HepG2 (cell line): ENCODE data around the gene PMM2. TPM values are rescaled to one million over a fixed set of nuclear protein-coding genes. Genes with fewer than 3 reads are reported as not detected.

ENCODE experiments used
- ATF2 ChIP-seq: sonication (generic); formaldehyde crosslinking; IDR thresholded peaks from 2 replicates; pipeline ENCODE4 v1.4.0; 2020; ENCODE audit warnings: missing genetic modification reagents
- CREB3 ChIP-seq: sonication (generic); formaldehyde crosslinking; IDR thresholded peaks from 2 replicates; pipeline ENCODE4 v1.5.0; 2020; ENCODE audit warnings: missing genetic modification reagents
- GABPB1 ChIP-seq: IDR thresholded peaks from 2 replicates; pipeline ENCODE4 v1.6.1; 2016; ENCODE audit warnings: mild to moderate bottlenecking, missing genetic modification reagents, moderate library complexity, missing compliant biosample characterization
- HDAC2 ChIP-seq: sonication (generic); formaldehyde crosslinking; IDR thresholded peaks from 2 replicates; pipeline ENCODE4 v1.4.0; 2020; ENCODE audit warnings: missing genetic modification reagents
- KDM3A ChIP-seq: IDR thresholded peaks from 2 replicates; pipeline ENCODE4 v1.6.1; 2018; ENCODE audit warnings: low read depth, missing compliant biosample characterization
- MED1 ChIP-seq: sonication (generic); formaldehyde crosslinking; IDR thresholded peaks from 2 replicates; pipeline ENCODE4 v1.4.0; 2020; ENCODE audit warnings: missing genetic modification reagents
- MIER2 ChIP-seq: IDR thresholded peaks from 2 replicates; pipeline ENCODE4 v1.6.1; 2016; ENCODE audit warnings: missing biosample characterization, missing genetic modification reagents
- POGK ChIP-seq: sonication (generic); formaldehyde crosslinking; conservative IDR thresholded peaks from 2 replicates; pipeline ENCODE4 v1.8.0; 2022; ENCODE audit warnings: mild to moderate bottlenecking, moderate library complexity, missing genetic modification reagents
- PRDM4 ChIP-seq: sonication (generic); formaldehyde crosslinking; IDR thresholded peaks from 2 replicates; pipeline ENCODE4 v1.9.0; 2021; ENCODE audit warnings: missing genetic modification reagents, borderline replicate concordance
- RARA ChIP-seq: IDR thresholded peaks from 2 replicates; pipeline ENCODE4 v1.6.1; 2016; ENCODE audit warnings: missing genetic modification reagents, missing compliant biosample characterization
- RCOR2 ChIP-seq: IDR thresholded peaks from 2 replicates; pipeline ENCODE4 v1.6.1; 2016; ENCODE audit warnings: missing biosample characterization, missing genetic modification reagents
- RELA ChIP-seq: sonication (generic); formaldehyde crosslinking; IDR thresholded peaks from 2 replicates; pipeline ENCODE4 v1.4.0; 2020; ENCODE audit warnings: missing genetic modification reagents
- SCMH1 ChIP-seq: sonication (generic); formaldehyde crosslinking; IDR thresholded peaks from 2 replicates; pipeline ENCODE4 v1.9.0; 2021; ENCODE audit warnings: missing genetic modification reagents, mild to moderate bottlenecking, borderline replicate concordance
- SRSF9 ChIP-seq: fragments of 200-400 bp; formaldehyde crosslinking; IDR thresholded peaks from 2 replicates; pipeline ENCODE4 v1.6.1; 2018; ENCODE audit warnings: borderline replicate concordance, mild to moderate bottlenecking, low read depth, low read length; ENCODE audit not compliant: insufficient read depth, poor library complexity, severe bottlenecking
- TCF7 ChIP-seq: sonication (generic); IDR thresholded peaks from 2 replicates; pipeline ENCODE4 v1.6.1; 2016; ENCODE audit warnings: antibody characterized with exemption, low read depth
- ZFP62 ChIP-seq: sonication (generic); formaldehyde crosslinking; IDR thresholded peaks from 2 replicates; pipeline ENCODE4 v1.4.0; 2020; ENCODE audit warnings: missing genetic modification reagents
- ZNF484 ChIP-seq: sonication (generic); formaldehyde crosslinking; IDR thresholded peaks from 2 replicates; pipeline ENCODE4 v1.5.1; 2020; ENCODE audit warnings: mild to moderate bottlenecking, low read depth, missing genetic modification reagents, borderline replicate concordance
- ZNF576 ChIP-seq: sonication (generic); formaldehyde crosslinking; IDR thresholded peaks from 2 replicates; pipeline ENCODE4 v1.4.0; 2020; ENCODE audit warnings: mild to moderate bottlenecking, missing genetic modification reagents
- ZNF747 ChIP-seq: sonication (generic); formaldehyde crosslinking; IDR thresholded peaks from 2 replicates; pipeline ENCODE4 v1.8.1; 2023; ENCODE audit warnings: missing genetic modification reagents, mild to moderate bottlenecking, borderline replicate concordance
- polyA plus RNA-seq, 8 experiments: library from polyadenylated mRNA; depleted of rRNA in 3 of 8; stranded (reverse) in 7 of 8; unstranded in 1 of 8; fragments of >200 nt; fragmentation: Illumina TruSeq in 4 of 8; extraction: Trizol in 4 of 8; gene quantifications; 2 replicates each; pipeline versions ENCODE4 v1.2.1 to v1.2.3, GENCODE V29; 2011 to 2016; ENCODE audit warnings: low read depth in 4 of 8, missing spikeins in 1 of 8, mixed read lengths in 1 of 8; ENCODE audit not compliant: insufficient read depth in 1 of 8
- total RNA-seq, 5 experiments: library from RNA; depleted of rRNA; stranded (reverse); fragments of >200 nt; fragmentation: Illumina TruSeq; extraction: Trizol; gene quantifications; 2 replicates each; pipeline ENCODE4 v1.2.3, GENCODE V29; 2016; ENCODE audit warnings: low read depth in 1 of 5
- TF ChIP-seq, protein P1 (sequence below): IDR thresholded peaks from 2 replicates; pipeline ENCODE4 v1.6.1; 2016; ENCODE audit warnings: low read depth

Gene PMM2
- total and polyA plus RNA-seq, 2 of the 13 experiments (the other 11 are each of a cell fraction or from before 2014, with no cell fraction given), result 52.2 to 93.7 TPM

DNA sequence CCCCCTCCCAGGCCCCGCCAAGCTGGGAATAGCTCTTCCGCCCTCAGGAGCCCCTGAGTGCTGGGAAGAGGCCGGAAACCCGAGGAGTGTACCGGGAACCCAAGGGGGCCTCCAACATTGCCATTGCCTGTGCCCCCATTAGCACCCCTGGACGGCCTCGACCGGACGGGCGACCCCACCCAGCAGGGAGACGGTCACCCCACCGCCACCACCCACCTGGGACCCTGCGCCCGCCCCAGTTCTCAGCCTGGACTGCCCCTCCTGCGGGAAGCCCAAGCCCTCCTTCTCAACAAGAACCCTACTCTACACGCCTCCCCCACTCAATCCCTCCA lies 69.2 kb downstream of the PMM2 start (continued):
- TF ChIP-seq CREB3 (CRISPR knock-in tag) (no peak), RELA (CRISPR knock-in tag) (no peak), ATF2 (CRISPR knock-in tag) (no peak), RCOR2 (CRISPR knock-in tag) (no peak), KDM3A (CRISPR knock-in tag) (no peak), GABPB1 (CRISPR knock-in tag) (no peak; the same call in 1 of the 2 replicates), ZFP62 (CRISPR knock-in tag) (no peak), ZNF576 (no peak), POGK (CRISPR knock-in tag) (no peak), ZNF747 (CRISPR knock-in tag) (no peak), MIER2 (CRISPR knock-in tag) (no peak), HDAC2 (CRISPR knock-in tag) (no peak; the same call in 1 of the 2 replicates), ZNF484 (no peak), SCMH1 (CRISPR knock-in tag) (no peak), TCF7 (no peak), MED1 (no peak), PRDM4 (CRISPR knock-in tag) (0 out of 2 replicates have a peak, but pooled peaks have one; percentile 29), SRSF9 (no peak), RARA (no peak)
- TF ChIP-seq, protein P1, sequence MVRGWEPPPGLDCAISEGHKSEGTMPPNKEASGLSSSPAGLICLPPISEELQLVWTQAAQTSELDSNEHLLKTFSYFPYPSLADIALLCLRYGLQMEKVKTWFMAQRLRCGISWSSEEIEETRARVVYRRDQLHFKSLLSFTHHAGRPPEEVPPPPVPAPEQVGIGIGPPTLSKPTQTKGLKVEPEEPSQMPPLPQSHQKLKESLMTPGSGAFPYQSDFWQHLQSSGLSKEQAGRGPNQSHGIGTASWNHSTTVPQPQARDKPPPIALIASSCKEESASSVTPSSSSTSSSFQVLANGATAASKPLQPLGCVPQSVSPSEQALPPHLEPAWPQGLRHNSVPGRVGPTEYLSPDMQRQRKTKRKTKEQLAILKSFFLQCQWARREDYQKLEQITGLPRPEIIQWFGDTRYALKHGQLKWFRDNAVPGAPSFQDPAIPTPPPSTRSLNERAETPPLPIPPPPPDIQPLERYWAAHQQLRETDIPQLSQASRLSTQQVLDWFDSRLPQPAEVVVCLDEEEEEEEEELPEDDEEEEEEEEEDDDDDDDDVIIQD, result no peak
